Islet precursor cell (in vitro differentiated cells): ENCODE data around the gene ANKRD27.
"Not testable (repeated sequence)": the region's sequence is repeated elsewhere in the genome, so short reads cannot be mapped to it uniquely, and the experiment has no call there.

Source experiments
- DNase-seq: peaks from one replicate; pipeline ENCODE4 v3.0.0-alpha.2; 2018

The ANKRD27 gene

DNA sequence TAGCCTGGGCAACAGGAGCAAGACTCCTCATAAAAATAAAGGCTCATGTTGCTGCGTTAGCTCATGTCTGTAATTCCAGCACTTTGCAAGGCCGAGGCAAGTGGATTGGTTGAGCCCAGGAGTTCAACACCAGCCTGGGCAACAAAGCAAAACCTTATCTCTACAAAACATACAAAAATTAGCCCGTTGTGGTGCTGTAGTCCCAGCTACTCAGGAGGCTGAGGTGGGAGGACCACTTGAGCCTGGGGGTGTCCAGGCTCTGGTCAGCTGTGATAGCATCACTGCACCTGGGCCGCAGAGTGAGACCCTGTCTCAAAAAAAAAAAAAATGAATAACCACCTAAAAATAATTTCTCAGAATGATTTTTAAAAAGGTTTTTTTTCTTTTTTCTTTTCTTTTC lies 12.7 kb upstream of the ANKRD27 start:
- DNase-seq: no peak

DNA sequence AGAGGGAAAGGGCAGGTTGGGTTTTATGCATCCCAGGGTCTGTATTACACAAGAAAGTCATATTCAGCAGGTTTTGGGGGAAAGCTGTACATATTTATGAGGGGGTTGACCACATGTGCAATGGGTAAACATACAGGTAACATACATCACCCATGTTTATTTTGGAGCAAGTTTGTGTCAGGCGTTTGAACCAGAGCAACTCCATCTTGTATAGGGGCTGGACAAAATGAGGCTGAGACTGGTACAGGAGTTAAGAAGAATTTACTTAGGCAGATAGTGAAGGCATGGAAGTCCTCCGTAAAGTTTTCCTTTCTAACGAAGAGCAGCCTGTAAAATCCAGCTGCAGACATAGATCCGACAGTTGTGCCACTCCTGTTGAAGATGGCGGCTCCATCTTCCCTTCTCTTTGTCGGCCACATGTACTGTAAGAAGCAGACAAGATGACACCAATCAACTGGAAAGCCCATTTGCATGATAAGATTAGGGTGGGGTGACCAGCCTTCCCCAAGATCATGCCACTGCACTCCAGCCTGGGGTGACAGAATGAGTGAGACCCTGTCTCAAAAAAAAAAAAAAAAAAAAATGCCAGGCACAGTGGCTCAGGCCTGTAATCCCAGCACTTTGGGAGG lies 12.0 kb upstream of the ANKRD27 start:
- no peak for DNase-seq

DNA sequence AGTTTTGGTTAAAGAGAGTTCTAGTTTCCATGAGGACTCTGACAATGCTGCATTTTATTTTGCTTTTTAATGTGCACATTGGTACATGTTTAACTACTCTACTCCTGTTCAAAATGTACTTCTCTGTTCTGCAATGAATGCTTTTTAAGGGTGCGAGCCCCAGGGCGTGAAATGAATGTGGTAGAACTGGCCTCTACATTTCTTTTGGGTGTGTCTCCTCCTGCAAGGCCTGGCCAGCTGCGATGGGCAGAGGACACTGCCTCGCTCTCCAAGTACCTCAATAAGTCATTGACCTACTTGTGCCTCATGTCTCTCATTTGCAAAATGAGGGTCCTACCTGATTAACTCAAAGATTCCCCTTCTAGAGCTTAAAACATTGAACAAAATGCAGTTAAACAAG lies 7.3 kb upstream of the ANKRD27 start:
- no peak for DNase-seq

DNA sequence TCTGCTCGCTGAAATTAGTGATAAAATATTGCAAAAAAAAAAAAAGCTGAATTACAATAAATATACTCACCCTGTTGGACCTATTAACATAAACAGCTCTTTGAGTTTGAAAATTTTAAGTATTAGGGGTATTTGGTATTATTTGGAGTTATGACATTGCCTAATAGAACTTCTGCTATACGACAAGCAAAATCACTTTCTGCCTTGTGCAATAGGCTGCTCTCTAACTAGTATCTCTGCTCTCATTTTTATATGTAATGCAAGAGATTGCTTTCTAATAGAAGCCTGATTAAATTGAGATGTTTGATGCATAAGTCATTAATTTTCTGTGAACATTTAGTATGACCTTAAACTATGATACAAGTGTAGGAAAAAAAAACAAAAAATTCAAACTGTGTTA lies 6.0 kb upstream of the ANKRD27 start:
- no peak for DNase-seq

DNA sequence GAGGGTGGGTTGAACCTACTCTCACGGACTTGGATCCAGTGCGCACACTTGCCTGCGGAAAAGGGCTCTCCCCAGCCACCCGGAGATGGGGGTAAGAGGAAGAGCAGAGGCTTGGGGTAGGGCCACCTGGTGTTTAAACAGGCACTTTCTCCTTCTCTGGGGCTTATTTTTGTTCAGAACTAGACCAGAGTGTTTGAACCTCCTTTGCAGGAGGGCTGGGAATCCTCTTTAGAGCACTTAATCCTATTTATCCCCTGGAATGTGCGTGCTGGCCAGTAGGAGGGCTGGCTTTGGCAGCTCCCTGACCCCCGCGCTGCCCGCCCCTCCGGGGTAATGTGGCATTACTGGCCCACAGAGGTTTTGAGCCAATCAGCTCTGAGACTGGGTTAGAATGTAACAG lies 2.7 kb upstream of the ANKRD27 start:
- DNase-seq: peak; percentile 76

DNA sequence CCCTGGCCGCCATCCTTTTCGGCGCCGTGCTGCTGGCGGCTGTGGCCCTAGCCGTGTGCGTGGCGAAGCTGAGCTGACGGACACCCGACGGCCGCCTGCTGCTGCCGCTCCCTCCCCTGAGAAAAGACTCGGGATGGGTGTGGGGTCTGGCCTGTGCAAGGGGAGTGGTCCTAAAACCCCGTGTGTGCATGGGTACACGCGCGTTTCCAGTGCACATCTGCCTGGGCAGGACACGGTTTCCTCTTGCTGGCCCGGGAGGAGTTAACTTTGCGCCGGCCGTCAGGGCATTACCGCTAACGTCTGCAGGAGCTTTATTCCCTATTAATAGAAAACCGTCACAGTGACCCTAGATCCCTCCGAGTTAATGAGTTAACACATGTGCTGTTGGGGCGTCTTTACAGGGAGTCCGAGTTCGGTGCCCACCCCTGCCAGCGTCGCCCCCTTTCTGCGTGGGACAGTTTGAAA lies 1.9 kb upstream of the ANKRD27 start:
- no peak for DNase-seq

DNA sequence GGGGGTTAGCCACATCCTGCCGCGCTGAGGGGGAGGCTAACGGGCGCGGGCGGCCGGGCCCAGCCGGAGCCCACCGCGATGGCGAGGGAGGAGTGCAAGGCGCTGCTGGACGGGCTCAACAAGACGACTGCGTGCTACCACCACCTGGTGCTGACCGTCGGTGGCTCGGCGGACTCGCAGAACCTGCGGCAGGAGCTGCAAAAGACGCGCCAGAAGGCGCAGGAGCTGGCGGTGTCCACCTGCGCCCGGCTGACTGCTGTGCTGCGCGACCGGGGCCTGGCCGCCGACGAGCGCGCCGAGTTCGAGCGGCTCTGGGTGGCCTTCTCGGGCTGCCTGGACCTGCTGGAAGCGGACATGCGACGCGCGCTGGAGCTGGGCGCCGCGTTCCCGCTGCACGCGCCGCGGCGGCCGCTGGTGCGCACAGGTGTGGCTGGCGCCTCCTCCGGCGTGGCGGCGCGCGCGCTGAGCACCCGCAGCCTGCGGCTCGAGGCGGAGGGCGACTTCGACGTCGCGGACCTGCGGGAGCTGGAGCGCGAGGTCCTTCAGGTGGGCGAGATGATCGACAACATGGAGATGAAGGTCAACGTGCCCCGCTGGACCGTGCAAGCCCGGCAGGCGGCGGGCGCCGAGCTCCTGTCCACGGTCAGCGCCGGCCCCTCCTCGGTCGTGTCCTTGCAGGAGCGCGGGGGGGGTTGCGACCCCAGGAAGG lies 1.4 kb upstream of the ANKRD27 start:
- peak; percentile 72 for DNase-seq

DNA sequence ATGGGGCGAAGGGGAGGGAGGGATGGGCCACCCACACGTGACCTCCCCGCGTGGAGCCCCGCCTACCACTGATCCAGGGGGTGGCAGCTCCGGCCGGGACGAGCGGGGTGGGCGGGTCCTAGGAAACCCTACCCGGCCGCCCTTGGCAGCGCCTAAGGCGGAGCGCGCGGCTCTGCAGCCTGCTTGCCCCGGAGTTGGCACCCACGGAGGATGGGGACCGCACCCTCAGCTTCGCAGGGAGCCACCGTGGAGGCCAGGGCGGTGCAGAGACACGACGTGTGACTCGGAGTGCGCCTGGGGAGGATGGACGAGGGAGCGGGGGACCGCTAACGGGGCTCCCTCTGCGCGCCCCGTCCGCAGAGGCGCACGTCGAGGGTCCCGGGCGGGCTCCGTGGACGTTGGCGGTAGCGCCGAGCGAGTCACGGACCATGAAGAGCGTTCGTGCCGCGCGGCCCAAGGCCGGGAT lies 773 bp upstream of the ANKRD27 start, which contains the start of gene RGS9BP:
RGS9BP (plus strand) TSS at position 129 of the 466 bp plus-strand sequence. CDS start 416 bp downstream, outside the sequence.
- DNase-seq: peak; percentile 73

DNA sequence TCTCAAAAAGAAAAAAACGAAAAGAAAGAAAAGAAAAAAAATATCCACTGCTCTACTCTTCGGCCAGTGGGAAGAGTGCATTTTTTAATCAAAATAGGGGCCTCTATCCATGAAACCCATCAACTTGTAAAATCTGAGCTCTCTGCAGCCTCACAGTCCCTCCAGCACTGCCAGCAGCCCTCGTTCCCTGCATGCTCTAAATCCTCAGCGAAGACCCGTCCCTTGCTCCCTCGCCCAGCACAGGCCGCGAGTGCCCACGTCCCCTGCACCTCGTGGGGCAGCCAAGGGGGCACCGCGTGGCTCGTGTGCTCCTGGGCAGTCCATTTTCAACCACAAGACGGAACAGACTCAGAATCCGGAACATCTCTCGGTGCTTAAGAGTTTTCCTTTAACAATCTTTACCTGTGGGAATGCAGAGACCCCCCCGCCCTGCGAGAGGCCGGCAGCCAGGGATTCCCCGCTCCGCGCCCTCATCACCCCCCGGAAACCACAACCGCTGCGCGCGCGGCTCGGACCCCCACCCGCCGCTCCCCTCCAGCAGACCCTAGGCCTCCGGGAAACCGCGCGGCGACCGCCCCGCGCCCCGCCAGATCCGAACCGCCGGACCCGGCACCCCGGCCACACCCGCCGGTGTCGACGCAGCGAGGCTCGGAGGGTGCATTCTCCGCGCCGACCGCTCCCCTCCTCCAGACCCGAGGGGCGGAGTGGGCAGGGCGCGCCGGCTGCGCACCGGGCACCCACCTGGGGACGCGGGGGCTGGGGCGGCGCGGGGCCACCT lies 638 bp downstream of the ANKRD27 start:
- peak; percentile 56 for DNase-seq

DNA sequence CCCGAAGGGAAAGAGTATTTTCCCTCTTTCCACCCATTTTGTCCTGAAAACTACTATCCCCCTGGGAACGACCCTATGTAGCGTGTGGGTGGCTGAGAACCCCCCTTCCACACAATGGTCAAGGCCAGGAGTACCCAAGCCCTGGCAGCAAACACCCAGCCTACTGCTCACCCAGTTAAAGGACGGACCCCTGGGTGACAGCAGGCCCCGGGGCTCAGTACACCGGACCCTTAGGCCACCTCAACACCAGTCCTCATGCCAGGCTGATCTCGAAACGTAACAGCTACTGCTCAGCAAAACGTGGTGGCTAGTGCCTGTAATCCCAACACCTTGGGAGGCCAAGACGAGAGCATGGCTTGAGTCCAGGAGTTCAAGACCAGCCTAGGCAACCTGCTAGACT lies 1.4 kb downstream of the ANKRD27 start:
- DNase-seq: no peak

DNA sequence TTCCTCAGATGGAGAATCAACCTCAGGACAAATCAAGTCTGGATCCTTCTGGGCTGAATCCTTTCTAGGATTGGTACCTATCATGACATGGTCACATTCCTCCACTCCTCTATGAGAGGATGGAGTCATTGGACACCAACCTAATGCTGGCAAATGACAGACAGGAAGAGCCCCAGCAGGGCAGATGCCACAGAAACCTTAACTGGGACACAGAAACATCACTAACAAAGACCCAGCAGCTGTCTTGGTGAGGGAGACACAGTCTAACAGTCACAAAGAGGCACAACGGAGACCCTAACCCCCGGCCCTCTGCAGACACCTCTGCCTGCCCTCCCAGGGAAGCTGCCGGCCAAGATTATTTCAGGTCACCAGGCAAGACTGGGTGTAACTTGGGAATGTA lies 2.1 kb downstream of the ANKRD27 start:
- DNase-seq: no peak

DNA sequence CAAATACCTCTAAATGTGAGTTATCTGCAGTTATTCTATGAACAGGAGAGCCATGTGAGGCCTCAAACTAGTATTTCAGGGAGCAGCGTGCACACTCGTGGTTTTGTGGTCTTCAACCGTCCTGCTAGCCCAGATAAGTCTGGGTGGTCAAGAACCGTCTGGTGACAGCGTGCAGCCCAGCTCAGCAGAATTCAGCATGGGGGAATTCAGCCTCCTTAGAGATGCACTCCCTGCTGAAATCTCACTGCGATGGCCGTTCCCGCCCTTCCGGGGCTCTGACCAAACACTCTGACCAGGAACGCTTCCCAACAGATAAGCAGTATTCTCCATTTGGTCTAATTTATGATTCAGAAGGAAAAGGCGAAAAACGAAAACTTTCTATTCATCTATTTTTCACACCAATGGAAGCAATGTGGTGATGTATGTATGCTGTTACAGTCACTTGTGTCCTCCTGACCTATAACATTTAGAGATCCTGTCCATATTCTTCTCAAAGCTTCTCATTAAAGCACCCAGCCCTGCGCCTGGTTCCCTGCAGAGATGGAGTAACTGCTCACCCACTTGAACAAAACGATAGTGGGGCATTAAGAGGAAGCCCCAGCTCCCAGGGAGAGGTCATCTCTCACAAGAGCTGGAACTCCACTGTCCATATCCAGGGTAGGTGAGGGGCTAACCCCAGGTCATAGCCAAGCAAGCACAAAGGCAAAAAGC lies 2.9 kb downstream of the ANKRD27 start:
- DNase-seq: no peak

DNA sequence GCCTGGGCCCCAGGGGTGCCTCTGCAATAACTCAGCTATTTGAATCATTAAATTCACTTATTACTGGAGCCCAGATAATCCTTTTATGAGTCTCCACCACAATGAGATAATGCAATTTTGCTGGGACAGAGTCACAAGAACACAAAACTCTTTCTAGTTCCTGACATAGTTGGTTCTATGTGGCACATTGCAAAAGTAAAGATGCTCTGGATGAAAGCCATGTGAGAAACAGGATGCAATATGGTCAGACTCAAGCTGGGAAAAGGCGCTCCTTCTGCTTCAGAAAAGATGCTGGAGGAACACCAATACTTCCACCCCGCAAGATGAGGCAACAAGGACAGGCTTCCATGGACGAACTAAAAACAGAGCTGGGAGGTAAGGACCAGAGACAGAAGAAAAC lies 5.7 kb downstream of the ANKRD27 start:
- DNase-seq: no peak

DNA sequence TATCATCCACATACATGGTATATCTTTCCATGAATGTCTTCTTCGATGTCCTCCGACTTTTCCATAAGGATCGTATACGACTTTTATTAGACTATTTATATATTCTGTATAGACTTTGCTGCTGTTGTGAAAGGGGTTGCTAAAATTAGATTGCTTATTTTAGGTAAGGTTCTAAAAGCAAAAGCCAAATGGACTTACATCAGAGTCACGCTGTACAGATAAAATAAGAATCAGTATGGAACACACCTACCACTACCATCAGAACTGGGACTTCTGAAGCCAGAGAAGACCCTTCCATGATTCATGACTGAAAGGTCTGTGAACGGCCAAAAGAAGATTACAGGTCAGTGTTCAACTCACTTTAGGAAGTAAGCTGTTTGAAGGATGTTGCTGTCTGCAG lies 8.9 kb downstream of the ANKRD27 start:
- no peak for DNase-seq

DNA sequence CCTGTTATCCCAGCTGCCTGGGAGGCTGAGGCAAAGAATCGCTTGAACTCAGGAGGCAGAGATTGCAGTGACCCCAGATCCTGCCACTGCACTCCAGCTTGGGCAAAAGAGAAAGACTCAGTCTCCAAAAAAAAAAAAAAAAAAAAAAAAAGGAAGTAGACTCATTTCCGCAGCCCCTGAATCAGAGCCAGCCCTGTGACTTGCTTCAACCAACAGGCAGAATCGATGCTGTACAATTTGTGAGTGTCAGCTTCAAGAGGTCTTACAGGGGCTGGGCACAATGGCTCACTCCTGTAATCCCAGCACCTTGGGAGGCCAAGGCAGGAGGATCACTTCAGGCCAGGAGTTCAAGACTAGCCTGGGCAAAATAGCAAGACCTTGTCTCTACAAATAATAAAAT lies 12.8 kb downstream of the ANKRD27 start:
- DNase-seq: no peak

DNA sequence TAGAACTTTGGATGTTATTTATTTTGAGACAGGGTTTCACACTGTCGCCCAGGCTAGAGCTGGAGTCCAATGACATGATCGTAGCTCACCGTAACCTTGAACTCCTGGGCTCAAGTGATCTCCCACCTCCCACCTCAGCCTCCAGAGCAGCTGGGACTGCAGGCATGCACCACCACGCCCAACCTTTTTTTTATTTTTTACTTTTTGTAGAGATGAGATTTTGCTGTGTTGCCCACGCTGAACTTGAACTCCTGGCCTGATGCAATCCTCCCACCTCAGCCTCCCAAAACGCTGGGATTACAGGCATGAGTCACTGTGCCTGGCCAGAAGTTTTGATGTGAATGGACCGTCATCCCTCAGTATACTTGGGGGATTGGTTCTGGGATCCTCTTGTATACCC lies 13.7 kb downstream of the ANKRD27 start:
- DNase-seq: no peak

DNA sequence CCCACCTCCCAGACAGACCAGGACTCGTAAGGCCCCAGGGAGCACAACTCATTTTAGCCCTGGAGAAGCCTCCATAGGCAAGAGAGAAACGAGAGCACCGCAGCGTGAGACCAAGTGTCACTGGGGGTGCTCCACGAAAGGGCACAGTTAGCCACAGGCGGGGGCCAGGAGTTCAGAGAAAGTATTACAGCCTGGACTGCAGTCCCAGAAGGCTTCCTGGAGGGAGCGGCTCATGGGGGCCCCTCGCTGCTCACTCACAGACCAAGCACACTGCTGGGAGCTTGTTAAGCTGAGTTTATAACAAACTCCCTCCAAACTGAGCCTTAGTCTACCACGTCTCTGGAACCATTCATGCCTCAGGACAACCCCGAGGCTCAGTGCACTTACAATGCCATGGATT lies 16.5 kb downstream of the ANKRD27 start:
- DNase-seq: no peak

DNA sequence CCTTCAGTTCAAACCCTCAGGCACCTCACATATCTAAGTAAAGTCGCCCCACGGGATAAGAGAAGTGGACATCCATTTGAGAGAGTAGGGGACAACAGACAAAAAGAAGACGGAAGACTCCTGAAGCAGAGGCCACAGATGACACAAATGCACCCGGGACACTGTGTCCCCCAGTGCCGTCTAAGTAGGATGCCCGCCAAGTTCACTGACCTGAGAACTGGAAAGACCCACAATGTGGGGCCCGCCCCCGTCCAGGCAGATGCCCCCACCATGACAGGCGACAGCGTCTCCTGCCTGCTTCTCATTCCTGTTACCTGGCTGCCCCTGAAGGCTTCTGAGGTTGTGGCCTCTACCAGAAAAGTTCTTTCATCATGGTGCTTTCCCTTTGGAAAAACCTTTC lies 16.9 kb downstream of the ANKRD27 start:
- DNase-seq: no peak

DNA sequence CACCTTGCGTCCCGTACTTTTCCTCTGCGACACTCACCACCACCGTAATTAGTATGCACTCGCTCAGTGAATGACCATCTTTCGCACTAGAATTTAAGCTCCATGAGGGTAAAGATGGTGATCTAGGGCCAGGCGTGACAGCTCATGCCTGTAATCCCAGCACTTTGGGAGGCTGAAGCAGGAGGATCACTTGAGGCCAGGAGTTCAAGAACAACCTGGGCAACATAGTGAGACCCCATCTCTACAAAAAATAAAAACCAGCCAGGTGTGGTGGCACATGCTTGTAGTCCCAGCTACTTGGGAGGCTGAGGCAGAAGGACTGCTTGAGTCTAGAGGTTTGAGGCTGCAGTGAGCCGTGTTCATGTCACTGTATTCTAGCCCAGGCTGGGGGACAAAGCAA lies 18.6 kb downstream of the ANKRD27 start:
- DNase-seq: not testable (repeated sequence)

DNA sequence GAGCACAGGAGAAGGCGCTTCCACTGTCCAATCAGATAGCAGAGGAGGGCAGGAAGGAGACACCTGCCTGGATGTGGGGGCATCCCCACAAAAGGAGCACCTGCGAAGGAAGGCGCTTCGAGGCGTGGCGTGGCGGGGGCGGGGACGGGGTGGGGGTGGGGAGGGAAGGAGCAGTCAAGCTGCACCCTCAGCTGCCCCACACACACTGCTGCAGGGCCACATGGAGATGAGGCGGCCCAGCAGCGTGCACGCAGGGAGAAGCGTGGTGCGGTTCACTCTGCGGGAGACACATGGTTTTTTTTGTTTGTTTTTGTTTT lies 21.4 kb downstream of the ANKRD27 start:
- DNase-seq: no peak

DNA sequence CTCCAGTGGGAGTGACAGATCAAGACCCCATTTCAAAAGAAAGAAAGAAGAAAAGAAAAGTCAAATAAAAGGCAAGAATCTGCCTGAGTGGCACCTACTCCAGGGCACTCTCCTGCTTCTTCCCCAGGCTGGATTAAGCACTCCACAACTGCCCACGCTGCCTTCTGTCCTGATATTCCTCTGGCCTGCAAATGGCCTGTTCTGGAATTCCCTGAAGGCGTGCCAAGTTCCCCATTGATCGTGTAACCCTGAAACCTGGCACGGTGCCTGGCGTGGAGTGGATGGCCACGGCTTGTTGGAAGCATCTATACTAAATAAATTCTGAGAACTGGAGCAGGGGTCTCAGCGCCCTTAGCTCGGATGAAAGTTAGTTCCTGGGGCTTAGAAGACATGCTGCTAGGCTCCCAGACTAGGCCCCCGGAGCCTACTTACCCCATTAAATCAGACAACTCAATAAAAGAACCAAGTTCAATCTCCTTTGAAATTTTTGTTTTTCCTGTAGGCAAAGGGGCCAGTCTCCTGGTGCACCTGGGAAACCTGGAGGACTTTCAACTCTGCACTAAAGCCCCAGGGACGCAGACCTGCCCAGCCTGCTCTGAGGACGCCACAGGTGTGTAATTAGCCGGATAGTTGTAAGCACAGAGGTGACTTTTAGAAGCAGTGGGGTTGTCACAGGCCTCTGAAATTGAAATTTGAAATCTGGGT lies 21.9 kb downstream of the ANKRD27 start:
- peak; percentile 62 for DNase-seq

DNA sequence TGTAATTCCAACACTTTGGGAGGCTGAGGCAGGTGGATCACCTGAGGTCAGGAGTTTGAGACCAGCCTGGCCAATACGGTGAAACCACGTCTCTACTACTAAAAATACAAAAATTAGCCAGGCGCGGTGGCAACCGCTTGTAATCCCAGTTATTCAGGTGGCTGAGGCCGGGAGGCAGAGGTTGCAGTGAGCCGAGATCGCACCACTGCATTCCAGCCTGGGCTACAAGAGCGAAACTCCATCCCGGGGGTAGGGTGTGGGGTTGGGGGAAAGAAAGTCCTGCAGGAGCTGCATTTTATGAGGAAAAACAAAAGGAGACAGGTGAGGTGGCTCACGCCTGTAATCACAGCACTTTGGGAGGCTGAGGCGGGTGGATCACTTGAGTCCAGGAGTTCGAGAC lies 22.6 kb downstream of the ANKRD27 start:
- DNase-seq: not testable (repeated sequence)

DNA sequence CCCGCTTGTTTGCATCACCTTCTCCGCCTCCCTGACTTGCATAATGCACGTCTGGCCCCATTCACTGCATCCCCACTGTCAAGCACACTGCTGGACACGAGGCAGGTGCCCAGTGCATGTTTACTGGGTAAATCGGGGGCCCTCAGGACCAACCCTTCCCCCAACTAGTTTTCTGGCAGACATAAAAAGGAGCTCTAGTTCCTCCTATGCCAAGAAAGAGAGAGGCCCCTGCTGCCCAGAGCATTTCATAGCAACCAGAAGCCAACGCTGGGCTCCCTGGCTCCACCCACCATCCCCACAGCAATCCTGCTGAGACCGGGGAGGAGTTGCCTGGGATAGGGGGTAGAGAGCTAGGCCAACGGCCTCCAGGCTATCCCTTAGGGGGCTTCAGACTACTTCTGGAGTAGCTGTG lies 23.2 kb downstream of the ANKRD27 start:
- DNase-seq: peak; percentile 76
